ENCODE results near the gene TMEM255B. TPM values are rescaled to one million over a fixed set of nuclear protein-coding genes. Genes with fewer than 3 reads are reported as not detected.

The TMEM255B gene
- total and polyA plus RNA-seq, 2 of the 4 experiments (the other 2 are of a cell fraction) = 0.36 to 0.94 TPM

- TF ChIP-seq CTCF (conservative IDR thresholded peaks at IDR 0.05; ENCODE audit: low read depth, low read length) = no peak
These were observed 15.4 kb upstream of the TMEM255B start (continued) for GRCh38 chr13:113743366-113744195.

Measured in IMR-90 (cell line).